Type B pancreatic cell (in vitro differentiated cells): ENCODE measurements around the gene CUEDC1. TPM values are rescaled to one million over a fixed set of nuclear protein-coding genes. Genes with fewer than 3 reads are reported as not detected.

Experiments used
- DNase-seq: peaks from one replicate; pipeline ENCODE4 v3.0.0; 2021; ENCODE audit warnings: mixed read lengths; ENCODE audit not compliant: unreplicated experiment; ENCODE audit errors: extremely low spot score
- H3K27ac Mint-ChIP-seq: 2 replicates; pipeline ENCODE4 v1.8.0; 2021; ENCODE audit warnings: mild to moderate bottlenecking, mixed read lengths
- H3K27me3 Mint-ChIP-seq: 2 replicates; pipeline ENCODE4 v1.8.0; 2021; ENCODE audit warnings: mixed read lengths
- H3K36me3 Mint-ChIP-seq: 2 replicates; pipeline ENCODE4 v1.8.0; 2021; ENCODE audit warnings: mixed read lengths
- H3K4me1 Mint-ChIP-seq: one replicate; pipeline ENCODE4 v1.8.0; 2021; ENCODE audit warnings: mixed read lengths; ENCODE audit not compliant: unreplicated experiment
- H3K4me3 Mint-ChIP-seq: 2 replicates; pipeline ENCODE4 v1.8.0; 2021; ENCODE audit warnings: mild to moderate bottlenecking, mixed read lengths
- H3K9me3 Mint-ChIP-seq: 2 replicates; pipeline ENCODE4 v1.8.0; 2021; ENCODE audit warnings: mixed read lengths
- total RNA-seq: library from RNA; stranded (reverse); gene quantifications from 2 replicates; pipeline ENCODE4 v1.2.1, GENCODE V29; 2021; ENCODE audit warnings: low replicate concordance
- TF ChIP-seq, protein P1 (sequence below): fragments of 200-600 bp; sonication (generic); conservative IDR thresholded peaks from 2 replicates; pipeline ENCODE4 v1.5.0; 2021; ENCODE audit warnings: antibody characterized with exemption, mild to moderate bottlenecking

Gene CUEDC1
- total RNA-seq, 1 donor from 2014 or later, result 31.3 TPM

DNA sequence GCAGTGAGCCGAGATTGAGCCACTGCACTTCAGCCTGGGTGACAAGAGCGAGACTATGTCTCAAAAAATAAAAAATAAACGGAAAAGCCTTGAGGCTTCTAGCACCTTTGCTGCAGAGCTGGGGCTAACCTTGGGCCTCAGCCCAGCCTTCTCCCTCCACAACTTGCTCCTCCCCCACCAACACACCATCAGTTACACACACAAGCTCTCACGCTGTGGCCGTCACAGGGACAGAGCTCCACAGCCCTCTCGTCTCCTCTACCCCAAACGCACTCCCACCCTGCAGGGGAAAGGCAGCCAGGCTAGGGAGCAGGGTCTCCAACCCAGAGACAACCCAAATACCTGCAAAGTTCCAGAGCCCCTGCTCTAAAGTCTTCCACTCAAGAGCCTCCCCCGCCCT, 83.3 kb downstream of the CUEDC1 start:
- Mint-ChIP-seq H3K36me3 (peaks cover 17% of the 10 kb centered on the region), H3K4me3 (no peak overlapping the region), H3K27ac (no peak overlapping the region), H3K27me3 (no peaks in the 10 kb centered on the region), H3K4me1 (peaks cover 59% of the 10 kb centered on the region), H3K9me3 (no peaks in the 10 kb centered on the region)
- DNase-seq, result no peak
- TF ChIP-seq, protein P1, sequence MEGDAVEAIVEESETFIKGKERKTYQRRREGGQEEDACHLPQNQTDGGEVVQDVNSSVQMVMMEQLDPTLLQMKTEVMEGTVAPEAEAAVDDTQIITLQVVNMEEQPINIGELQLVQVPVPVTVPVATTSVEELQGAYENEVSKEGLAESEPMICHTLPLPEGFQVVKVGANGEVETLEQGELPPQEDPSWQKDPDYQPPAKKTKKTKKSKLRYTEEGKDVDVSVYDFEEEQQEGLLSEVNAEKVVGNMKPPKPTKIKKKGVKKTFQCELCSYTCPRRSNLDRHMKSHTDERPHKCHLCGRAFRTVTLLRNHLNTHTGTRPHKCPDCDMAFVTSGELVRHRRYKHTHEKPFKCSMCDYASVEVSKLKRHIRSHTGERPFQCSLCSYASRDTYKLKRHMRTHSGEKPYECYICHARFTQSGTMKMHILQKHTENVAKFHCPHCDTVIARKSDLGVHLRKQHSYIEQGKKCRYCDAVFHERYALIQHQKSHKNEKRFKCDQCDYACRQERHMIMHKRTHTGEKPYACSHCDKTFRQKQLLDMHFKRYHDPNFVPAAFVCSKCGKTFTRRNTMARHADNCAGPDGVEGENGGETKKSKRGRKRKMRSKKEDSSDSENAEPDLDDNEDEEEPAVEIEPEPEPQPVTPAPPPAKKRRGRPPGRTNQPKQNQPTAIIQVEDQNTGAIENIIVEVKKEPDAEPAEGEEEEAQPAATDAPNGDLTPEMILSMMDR, result no peak

DNA sequence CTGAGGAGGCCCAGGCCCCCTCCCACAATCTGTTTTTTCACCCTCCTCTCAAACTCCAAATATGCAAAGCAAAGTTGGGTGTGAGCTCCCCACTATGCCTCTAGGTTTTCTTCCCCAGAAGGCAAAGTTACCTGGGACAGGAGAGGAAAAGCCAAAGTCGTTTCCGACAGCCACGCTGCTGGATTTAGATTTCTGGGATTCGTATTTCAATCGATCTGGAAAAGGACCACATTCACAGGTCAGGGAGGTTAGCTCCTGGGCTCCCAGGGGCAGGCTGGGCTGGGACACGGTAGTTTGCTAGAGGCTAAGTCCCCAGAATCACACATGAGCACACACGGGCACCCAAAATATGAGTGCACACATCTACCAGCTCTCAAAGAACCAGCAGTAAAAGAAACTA, 84.1 kb downstream of the CUEDC1 start:
- Mint-ChIP-seq H3K36me3 (peaks cover 13% of the 10 kb centered on the region), H3K4me1 (peaks cover 52% of the 10 kb centered on the region), H3K27ac (no peak overlapping the region), H3K9me3 (no peaks in the 10 kb centered on the region), H3K4me3 (no peak overlapping the region), H3K27me3 (no peaks in the 10 kb centered on the region)
- TF ChIP-seq, protein P1, result no peak
- DNase-seq, result no peak

DNA sequence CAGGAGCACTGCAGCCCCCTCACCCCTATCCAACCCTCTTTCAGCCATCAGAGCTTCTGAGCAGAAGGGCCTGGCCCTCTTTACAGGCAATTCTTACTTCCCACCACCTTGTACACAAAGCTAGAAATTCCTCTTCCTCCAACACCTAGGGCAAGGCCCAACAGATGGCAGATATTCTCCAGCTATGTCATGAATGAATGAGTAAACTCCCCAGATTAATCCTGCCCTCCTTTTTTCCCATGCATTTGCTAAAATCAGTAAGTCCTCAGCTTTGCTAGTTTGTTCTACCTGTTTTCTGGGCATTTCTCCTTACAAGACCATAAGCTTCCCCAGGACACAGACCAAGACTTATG, 85.0 kb downstream of the CUEDC1 start:
- no peak overlapping the region for H3K4me3 Mint-ChIP-seq
- no peak overlapping the region for H3K27ac Mint-ChIP-seq
- H3K27me3 Mint-ChIP-seq, result no peaks in the 10 kb centered on the region
- TF ChIP-seq, protein P1, result no peak
- DNase-seq, result no peak
- H3K9me3 Mint-ChIP-seq, result no peaks in the 10 kb centered on the region
- peaks cover 16% of the 10 kb centered on the region for H3K36me3 Mint-ChIP-seq
- peaks cover 44% of the 10 kb centered on the region for H3K4me1 Mint-ChIP-seq

DNA sequence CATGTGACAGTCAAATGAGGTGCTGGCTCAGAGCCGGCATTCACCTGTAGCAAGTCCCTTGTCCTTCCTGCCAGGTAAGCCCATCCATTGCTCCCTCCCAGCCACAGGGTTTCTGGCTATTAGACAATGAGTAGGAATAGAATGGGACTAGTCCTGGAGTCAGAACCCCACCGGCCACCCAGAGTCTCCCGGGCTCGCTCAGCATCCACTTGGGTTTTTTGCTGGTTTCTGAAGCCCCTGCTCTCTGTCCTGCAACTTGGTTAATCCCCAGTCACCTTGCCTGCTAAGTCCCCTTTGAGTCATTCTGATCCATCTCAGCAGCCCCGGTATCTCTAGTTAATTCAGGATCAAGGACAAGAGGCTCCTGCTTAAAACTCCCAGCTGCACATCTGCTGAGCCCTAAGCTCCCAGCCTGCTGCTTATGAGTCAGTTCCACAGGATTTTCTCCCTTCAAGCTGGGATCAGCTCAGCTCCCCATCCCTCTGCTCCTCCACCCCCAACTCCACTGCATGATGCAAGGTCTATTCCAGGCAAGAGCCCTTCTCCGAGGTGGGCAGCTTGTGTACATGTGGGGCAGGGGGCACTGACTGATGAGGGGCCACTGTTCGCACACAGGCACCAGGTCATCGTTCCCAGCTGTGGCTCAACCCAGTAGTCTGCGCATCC, 85.5 kb downstream of the CUEDC1 start:
- Mint-ChIP-seq H3K9me3 (no peaks in the 10 kb centered on the region), H3K27ac (no peak overlapping the region), H3K4me1 (peaks cover 42% of the 10 kb centered on the region), H3K4me3 (no peak overlapping the region), H3K36me3 (peaks cover 21% of the 10 kb centered on the region), H3K27me3 (no peaks in the 10 kb centered on the region)
- DNase-seq, result no peak
- TF ChIP-seq, protein P1, result no peak

DNA sequence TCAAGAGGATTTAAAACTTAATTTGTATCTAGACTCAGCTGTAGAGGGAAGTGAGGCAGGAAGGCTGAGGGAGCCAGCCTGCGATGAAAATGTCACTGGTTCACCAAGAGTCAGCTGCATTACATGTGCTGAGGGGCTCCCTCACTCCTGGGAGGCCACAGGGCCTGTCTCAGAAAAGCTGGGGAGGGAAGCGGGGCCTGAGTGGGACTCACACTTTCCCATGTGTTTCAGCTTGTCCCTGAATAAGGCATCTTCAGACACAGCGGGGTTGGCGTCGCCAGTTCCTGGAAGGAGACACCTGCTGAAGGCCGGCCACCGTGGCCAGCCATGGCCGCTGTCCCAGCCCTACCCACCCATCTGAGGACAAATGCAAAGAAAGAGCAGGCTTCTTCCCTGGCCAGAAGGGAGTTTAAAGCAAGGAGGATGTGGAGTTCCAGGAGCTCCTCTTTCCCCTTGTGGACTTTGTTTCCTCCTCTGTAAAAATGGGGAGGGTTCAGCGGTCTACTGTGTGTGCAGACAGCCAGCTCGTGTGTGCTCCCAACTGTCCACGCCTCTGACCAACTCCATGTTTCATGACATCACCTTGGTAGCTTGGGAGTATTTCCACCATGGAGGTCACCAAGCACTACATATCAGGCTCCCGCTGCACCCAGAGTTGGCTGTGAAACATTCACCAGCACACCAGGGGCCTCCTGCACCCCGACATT, 86.1 kb downstream of the CUEDC1 start:
- Mint-ChIP-seq H3K36me3 (peaks cover 27% of the 10 kb centered on the region), H3K4me3 (no peak overlapping the region), H3K4me1 (peaks cover 43% of the 10 kb centered on the region), H3K9me3 (no peaks in the 10 kb centered on the region), H3K27ac (no peak overlapping the region), H3K27me3 (no peaks in the 10 kb centered on the region)
- TF ChIP-seq, protein P1, result no peak
- no peak for DNase-seq
